ENCODE results near the gene CRACR2A.
A peak's percentile ranks its signal among the peaks of the same experiment; 100 is the strongest.

CRACR2A gene

GRCh38 chr12:3611860-3612703 lies 140.8 kb downstream of the CRACR2A start:
- DNase-seq, result no peak

- no peak for DNase-seq
Measured at GRCh38 chr12:3607821-3608220, 145.1 kb downstream of the CRACR2A start.

DNA sequence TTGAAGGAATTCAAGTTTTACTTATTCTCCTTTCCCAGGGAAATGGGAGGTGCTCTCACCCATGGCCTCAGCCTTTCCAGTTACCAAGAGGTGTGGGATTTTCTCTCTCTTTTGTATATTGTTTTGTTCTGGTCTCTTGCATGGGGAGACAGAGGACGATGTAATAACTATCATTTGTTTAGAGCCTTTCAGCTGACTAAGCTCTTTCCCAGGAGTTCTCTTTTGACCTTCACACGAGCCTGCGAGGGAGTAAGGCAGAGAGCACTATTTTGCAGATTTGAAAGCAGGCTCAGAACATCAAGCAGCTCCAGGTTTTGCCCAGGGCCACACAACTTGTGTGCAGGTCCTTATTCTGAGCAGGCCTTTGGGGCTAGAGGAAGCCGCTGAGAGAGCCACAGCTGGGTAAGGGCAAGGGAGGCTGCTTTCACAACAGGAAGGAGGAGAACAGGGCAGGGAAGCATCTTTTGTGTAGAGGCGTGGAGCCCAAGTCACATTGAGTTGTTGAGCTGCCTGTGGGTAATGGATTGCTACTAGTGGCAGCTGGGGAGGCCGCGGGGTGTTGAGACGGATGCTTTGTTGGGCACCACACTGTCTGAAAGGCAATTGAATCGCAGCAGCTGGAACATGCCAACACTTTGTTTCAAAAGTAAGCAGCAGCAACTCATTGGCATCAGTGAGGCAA lies 145.7 kb downstream of the CRACR2A start:
- DNase-seq, result peak in 1 of 2 experiments; percentile 14

- DNase-seq, result no peak
Measured at GRCh38 chr12:3606128-3606527, 146.8 kb downstream of the CRACR2A start.

DNA sequence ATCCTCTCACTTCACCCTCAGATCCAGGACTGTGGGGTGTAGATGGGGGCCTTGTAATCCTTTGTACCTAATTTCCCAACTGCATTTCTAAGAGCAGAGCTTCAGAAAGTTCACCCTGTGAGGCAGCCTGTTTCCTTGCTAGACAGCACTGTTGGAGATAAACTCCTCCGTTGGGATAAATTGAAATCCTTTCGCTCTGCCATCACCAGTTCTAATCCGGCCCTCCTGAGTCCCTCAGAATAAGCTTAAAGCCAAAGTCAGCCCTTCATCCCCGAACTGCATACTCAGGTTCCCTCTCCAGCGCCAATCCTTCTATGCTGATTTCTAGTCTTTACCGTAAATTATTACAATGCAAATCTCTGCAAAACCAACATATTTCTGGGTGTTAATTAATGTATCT lies 147.2 kb downstream of the CRACR2A start:
- DNase-seq, result no peak

DNA sequence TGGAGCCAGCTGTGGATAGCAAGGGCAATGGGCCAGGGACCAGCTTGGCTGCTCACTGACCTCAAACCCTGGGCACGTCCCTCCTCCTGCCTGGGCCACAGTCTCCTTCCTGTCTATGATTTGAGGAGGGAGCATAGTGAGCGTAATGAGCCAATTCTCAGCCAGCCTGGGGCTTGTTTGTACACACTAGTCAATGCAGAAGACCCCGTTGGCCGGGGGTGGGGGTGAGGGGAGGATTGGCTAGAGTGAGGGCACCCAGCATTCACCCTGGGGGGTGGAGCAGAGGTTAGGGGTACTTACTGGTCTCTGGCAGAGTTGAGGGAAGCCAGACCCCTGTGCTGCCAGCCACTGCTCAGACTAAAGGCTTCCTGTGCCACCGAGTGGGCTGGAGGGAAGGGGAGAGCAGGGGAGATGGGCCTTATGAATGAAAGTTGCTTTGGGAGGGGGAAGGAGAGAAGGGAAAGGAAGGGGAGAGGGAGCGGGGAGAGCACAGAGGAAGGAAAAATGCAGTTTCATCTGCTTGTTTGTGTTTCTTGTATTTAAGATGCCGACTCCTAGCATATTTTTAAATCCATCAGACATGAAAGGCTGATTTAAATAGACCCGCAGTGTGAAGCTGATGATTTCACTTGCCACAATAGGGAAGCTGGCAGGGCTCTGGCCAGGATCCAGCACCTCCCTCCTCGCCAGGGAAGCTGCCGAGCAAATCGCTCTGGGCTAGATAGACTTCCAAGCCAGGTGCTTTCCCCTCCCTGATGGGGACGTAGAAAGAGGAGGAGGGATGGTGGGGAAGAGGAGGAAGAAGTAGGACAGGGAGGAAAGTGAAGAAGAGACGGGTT lies 147.9 kb downstream of the CRACR2A start:
- peak; percentile 8 to 16 for DNase-seq

DNA sequence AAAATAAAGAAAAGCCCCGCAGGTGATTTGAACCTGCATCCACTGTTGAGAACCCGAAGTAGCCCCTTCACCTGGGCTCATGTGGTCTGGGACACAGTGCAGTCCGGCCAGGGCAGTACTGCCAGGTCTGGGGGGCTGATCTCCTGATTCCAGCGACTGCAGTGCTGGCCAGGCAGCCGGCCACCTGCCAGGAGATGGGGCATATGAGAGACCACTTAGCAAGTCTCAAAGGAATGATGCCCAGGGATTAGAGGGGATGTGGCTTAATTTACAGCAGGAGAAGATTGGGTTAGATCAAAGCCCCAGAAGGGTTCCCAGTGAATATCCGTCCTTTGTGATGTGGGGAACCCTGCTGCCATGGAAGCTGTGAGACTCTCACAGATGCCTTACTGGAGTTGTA lies 148.6 kb downstream of the CRACR2A start:
- no peak for DNase-seq

- no peak for DNase-seq
Measured at GRCh38 chr12:3603576-3603975, 149.3 kb downstream of the CRACR2A start.

GRCh38 chr12:3602488-3602887 lies 150.4 kb downstream of the CRACR2A start:
- DNase-seq, result no peak

GRCh38 chr12:3601461-3602150 lies 151.3 kb downstream of the CRACR2A start:
- DNase-seq, result no peak

- no peak for DNase-seq
Measured at GRCh38 chr12:3600951-3601350, 152.0 kb downstream of the CRACR2A start.

DNA sequence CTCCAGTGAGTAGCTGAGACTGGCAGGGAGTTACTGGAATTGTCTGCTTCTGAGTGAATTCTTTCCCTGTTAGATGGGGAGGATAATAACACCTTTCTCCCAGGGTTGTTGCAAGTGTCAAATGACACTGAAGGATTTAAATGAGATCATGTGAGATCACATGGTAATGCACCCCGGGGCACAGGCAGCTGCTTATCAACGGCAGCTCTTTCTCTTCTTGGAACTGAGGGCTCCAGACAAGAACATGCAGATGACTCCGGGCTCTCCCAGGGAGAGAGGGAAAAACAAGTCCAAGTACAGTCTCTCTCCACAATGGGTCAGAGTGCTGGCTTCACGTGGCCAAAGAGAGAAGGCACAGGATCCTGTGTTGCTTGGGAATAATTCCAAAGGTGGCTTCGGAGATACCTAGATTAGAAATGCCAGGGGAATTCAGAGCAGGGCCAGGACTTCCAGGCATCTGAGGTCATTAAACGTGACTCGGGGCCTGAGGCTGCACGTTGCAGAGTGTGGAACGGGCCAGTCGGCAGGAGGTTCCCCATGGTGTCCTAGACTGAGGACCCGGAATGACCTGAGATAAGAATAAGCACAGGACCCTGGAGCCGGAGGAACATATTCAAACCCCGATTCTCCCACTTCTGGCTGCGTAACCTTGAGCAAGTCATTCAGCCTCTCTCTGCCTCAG lies 152.7 kb downstream of the CRACR2A start:
- DNase-seq, result no peak

DNA sequence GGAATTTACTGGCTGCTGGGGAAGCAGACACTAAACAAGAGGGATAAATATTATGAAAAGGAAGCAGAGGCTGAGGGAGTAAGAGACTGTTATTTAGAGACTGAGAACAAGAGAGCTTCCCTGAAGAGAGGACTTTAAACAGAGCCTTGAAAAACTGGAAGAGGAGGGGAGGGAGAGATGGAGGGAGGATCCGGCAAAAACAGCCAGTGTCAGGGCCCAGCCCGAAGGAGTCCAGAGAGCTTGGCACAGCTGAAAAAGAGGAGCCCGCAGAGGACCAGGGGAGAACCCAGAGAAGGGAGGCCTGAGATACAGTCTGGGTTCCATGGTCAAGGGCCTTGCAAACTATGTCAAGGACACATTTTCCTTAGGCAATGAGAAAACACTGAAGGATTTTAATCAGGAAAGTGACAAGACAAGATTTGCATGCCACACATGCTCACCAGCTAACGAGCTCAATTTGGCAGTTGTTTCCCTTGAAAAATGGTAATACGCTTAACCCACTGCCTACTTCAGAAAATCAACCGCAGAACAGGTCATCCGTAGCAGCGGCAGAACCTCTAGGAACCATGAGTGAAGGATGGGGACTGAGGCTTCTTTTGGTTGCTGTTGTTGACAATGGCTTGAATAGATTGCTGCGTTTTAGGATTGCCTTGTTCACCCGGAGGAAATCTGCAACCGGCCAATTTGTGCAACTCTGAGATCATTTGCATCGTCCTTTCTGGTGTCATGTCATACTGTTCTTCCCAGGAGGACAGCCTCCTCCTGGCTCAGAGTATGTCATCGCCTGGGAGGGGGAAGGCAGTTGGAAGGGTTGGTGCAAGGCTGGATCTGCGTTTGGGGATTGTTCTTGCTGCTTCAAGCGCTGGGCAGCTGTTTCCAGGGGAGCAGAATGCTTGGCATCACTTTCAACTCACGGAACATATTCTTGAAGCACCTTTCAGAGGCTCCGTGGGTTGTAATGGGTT lies 153.7 kb downstream of the CRACR2A start:
- no peak for DNase-seq

- no peak for DNase-seq
Measured at GRCh38 chr12:3597526-3598210, 155.2 kb downstream of the CRACR2A start.

GRCh38 chr12:3596703-3597415 lies 156.1 kb downstream of the CRACR2A start:
- no peak for DNase-seq

DNA sequence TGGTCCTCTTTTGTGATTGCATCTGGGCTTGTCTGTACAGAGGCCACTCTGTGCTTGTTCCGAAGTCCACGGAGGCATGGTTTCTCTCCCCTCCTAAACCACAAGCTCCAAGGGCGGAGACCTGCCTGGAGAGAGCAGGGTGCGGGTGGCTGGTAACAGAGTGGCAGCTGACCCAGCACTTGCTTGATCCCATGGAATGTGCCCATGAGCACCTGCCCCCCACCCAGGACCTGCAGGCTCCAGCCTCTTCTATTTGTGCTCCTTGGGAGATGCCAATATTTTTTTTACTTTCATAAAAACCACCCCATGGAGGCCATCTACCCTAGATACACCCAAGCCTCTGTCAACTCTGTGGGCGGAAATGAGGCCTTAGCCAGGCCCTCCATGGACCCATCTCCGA lies 157.2 kb downstream of the CRACR2A start:
- no peak for DNase-seq

DNA sequence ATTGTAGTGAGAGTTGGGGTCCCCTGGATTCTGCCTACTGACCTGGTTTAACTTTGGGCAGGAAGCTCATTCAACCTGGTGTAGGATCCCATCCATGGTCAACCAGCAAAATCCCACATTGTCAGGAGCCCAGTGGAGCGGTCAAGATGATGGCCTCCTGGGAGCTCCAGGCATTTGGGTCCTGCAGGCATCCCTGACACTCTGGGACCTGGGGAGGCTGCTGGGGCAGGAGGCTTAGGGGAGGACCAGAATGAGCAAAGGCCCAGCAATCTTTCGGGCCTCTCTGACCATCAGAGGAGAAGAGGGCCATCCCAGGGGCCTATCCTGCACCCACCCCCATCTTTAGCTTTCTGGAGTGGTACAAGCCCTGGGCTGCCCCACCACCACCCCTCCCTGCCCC lies 157.9 kb downstream of the CRACR2A start:
- DNase-seq, result no peak

GRCh38 chr12:3593906-3594483 lies 158.9 kb downstream of the CRACR2A start:
- no peak for DNase-seq
